Measurements from ENCODE around the gene HS3ST5. TPM values are rescaled to one million over a fixed set of nuclear protein-coding genes. Genes with fewer than 3 reads are reported as not detected.
"Not testable (repeated sequence)": the region's sequence is repeated elsewhere in the genome, so short reads cannot be mapped to it uniquely, and the experiment has no call there.

Gene HS3ST5
- total and polyA plus RNA-seq, 2 donors, result 0.02 to 0.05 TPM

DNA sequence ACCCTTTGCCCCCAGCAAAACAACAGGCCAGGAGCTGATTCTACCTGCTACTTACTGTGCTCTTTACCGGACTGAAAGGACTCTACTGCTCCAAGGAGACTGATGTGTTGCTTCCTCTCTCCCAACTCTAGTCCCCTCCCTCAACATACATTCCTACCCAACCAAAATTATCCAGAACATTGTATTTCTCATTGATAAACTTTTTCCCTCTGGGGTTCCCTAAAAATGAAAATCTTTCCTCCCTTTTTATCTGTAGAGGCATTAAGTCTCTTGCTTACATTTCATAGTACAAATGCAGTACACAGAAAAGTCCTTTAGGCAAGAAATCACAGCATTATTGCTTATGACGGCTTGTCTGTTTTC is 940 bp upstream of the HS3ST5 start:
- Histone ChIP-seq H3K9me3 (ENCODE audit: control insufficient read depth in 2 of 2, insufficient read depth in 1 of 2, low read length in 1 of 2) (no peaks in the 10 kb centered on the region), H3K4me1 (ENCODE audit: control insufficient read depth in 2 of 2, insufficient read depth in 2 of 2, low read length in 2 of 2) (peaks cover 2 to 9% of the 10 kb centered on the region in 2 donors), H3K4me3 (ENCODE audit: low read length in 2 of 2) (no peak overlapping the region), H3K27me3 (ENCODE audit: control insufficient read depth in 2 of 2, insufficient read depth in 1 of 2, low read length in 1 of 2) (peaks cover 26 to 52% of the 10 kb centered on the region in 2 donors), H3K36me3 (ENCODE audit: control insufficient read depth in 2 of 2, insufficient read depth in 2 of 2, low read length in 1 of 2) (no peaks in the 10 kb centered on the region), H3K27ac (ENCODE audit: low read depth in 1 of 2, low read length in 1 of 2) (no peak overlapping the region)
- 29% methylated on average over 2 of the region's 2 CpGs for WGBS
- DNase-seq (ENCODE audit: low read depth in 6 of 9, low spot score in 9 of 9), result no peak

DNA sequence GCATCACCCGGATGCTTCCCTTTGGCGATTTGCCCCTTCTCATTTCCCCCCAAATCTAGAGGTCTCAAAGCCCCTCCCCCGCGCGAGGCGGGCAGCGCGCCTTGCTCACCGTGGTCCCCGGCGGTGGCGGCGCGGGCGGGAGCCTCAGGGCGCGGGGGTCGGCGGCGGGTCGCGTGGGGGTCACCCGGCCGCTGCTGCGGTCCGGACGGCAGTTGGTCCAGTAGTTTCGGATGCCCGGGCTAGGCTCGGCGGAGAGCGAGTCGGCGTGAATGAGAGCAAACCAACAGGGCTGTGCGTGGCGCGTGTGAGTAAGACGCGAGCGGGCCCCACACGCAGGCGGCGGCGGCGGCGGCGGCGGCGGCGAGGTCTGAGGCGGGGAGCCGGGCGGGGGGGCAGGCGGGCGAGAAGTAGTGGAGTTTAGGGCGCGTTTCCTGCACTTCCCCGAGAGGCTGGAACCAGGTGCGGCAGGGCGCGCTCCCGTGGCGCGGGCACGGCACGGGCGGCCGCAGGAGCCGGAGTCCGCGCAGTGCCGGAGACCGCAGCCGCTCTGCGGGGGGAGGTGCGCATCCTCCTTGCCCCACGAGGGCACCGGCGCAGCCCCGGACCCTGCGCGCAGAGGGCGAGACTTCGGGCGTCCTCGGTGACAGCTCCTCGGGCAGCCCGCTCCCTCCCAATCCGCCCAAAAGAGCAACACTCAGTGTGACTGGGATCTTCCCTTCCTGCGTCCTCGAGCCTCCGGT is 567 bp downstream of the HS3ST5 start:
- Histone ChIP-seq H3K9me3 (ENCODE audit: control insufficient read depth in 2 of 2, insufficient read depth in 1 of 2, low read length in 1 of 2) (no peaks in the 10 kb centered on the region), H3K27ac (ENCODE audit: low read depth in 1 of 2, low read length in 1 of 2) (no peak overlapping the region), H3K4me1 (ENCODE audit: control insufficient read depth in 2 of 2, insufficient read depth in 2 of 2, low read length in 2 of 2) (peaks cover 2 to 9% of the 10 kb centered on the region in 2 donors), H3K4me3 (ENCODE audit: low read length in 2 of 2) (peak overlapping the region in 1 of 2 donors; percentile 38), H3K36me3 (ENCODE audit: control insufficient read depth in 2 of 2, insufficient read depth in 2 of 2, low read length in 1 of 2) (no peaks in the 10 kb centered on the region), H3K27me3 (ENCODE audit: control insufficient read depth in 2 of 2, insufficient read depth in 1 of 2, low read length in 1 of 2) (peaks cover 26 to 52% of the 10 kb centered on the region in 2 donors)
- peak in 2 of 9 donors; percentile 11 to 14 for DNase-seq (ENCODE audit: low read depth in 6 of 9, low spot score in 9 of 9)
- under 1% methylated on average over 92 of the region's 92 CpGs for WGBS

- Histone ChIP-seq H3K27ac (ENCODE audit: low read depth in 1 of 2, low read length in 1 of 2) (no peak overlapping the region), H3K36me3 (ENCODE audit: control insufficient read depth in 2 of 2, insufficient read depth in 2 of 2, low read length in 1 of 2) (no peaks in the 10 kb centered on the region), H3K4me3 (ENCODE audit: low read length in 2 of 2) (no peak overlapping the region), H3K9me3 (ENCODE audit: control insufficient read depth in 2 of 2, insufficient read depth in 1 of 2, low read length in 1 of 2) (no peaks in the 10 kb centered on the region), H3K4me1 (ENCODE audit: control insufficient read depth in 2 of 2, insufficient read depth in 2 of 2, low read length in 2 of 2) (peaks cover 2 to 9% of the 10 kb centered on the region in 2 donors), H3K27me3 (ENCODE audit: control insufficient read depth in 2 of 2, insufficient read depth in 1 of 2, low read length in 1 of 2) (peaks cover 23 to 45% of the 10 kb centered on the region in 2 donors)
- WGBS, result 38% methylated on average over 1 of the region's 1 CpG
- no peak for DNase-seq (ENCODE audit: low read depth in 6 of 9, low spot score in 9 of 9)
Observed at GRCh38 chr6:114339706-114340105, 3.1 kb downstream of the HS3ST5 start.

GRCh38 chr6:114334237-114334636 is 8.6 kb downstream of the HS3ST5 start:
- no peak for DNase-seq (ENCODE audit: low read depth in 6 of 9, low spot score in 9 of 9)

DNA sequence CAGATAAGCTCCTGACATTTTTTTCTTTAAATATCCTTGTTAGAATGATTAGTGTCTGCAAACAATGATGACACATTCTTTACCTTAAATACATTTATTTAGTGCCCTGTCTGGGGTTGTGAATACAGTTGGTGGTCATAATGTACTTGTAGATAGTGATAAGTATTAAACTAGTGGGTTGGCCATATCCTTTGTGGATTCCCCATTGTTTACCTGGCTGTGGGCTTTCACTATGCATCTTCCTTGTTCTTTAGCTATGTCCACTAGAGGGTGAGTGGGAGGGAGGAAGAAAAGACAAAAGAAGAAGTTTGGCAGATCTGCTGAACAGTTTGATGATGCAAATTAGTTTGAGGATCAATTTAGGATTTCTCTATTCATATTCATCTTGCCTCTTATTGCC is 15.7 kb downstream of the HS3ST5 start:
- no peak for DNase-seq (ENCODE audit: low read depth in 6 of 9, low spot score in 9 of 9)
- no peaks in the 10 kb centered on the region for H3K36me3 ChIP-seq (ENCODE audit: control insufficient read depth in 2 of 2, insufficient read depth in 2 of 2, low read length in 1 of 2)
- H3K27me3 ChIP-seq (ENCODE audit: control insufficient read depth in 2 of 2, insufficient read depth in 1 of 2, low read length in 1 of 2), result no peaks in the 10 kb centered on the region
- no peaks in the 10 kb centered on the region for H3K9me3 ChIP-seq (ENCODE audit: control insufficient read depth in 2 of 2, insufficient read depth in 1 of 2, low read length in 1 of 2)
- no peak overlapping the region for H3K4me3 ChIP-seq (ENCODE audit: low read length in 2 of 2)
- H3K4me1 ChIP-seq (ENCODE audit: control insufficient read depth in 2 of 2, insufficient read depth in 2 of 2, low read length in 2 of 2), result no peaks in the 10 kb centered on the region
- H3K27ac ChIP-seq (ENCODE audit: low read depth in 1 of 2, low read length in 1 of 2), result no peak overlapping the region

More at GRCh38 chr6:114334237-114334636, 8.6 kb downstream of the HS3ST5 start:
- Histone ChIP-seq H3K4me3 (ENCODE audit: low read length in 2 of 2) (no peak overlapping the region), H3K9me3 (ENCODE audit: control insufficient read depth in 2 of 2, insufficient read depth in 1 of 2, low read length in 1 of 2) (no peaks in the 10 kb centered on the region), H3K27ac (ENCODE audit: low read depth in 1 of 2, low read length in 1 of 2) (no peak overlapping the region), H3K27me3 (ENCODE audit: control insufficient read depth in 2 of 2, insufficient read depth in 1 of 2, low read length in 1 of 2) (no peaks in the 10 kb centered on the region), H3K36me3 (ENCODE audit: control insufficient read depth in 2 of 2, insufficient read depth in 2 of 2, low read length in 1 of 2) (no peaks in the 10 kb centered on the region), H3K4me1 (ENCODE audit: control insufficient read depth in 2 of 2, insufficient read depth in 2 of 2, low read length in 2 of 2) (no peaks in the 10 kb centered on the region)
- 87% methylated on average over 4 of the region's 4 CpGs for WGBS

DNA sequence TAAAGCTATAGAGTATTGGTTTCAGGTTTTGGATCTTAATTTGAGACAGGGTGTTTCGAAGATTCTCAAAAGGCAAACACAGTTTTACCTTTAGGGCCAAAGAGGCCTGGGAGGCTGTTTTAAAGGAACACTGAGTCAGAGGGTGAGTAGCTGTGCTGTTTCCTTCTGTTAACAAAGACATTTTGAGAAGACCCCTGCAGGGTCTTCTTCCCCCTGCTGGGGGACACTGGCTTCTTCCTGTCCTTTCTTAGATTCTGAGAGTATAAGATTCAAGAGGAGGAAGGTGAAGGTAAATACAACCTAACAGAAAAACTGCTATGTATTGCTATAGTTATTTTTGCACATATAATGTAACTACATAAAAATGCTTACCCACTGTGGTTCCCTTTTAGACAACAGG is 19.0 kb downstream of the HS3ST5 start:
- H3K4me3 ChIP-seq (ENCODE audit: low read length in 2 of 2), result no peak overlapping the region
- no peaks in the 10 kb centered on the region for H3K27me3 ChIP-seq (ENCODE audit: control insufficient read depth in 2 of 2, insufficient read depth in 1 of 2, low read length in 1 of 2)
- no peak for DNase-seq (ENCODE audit: low read depth in 6 of 9, low spot score in 9 of 9)
- H3K9me3 ChIP-seq (ENCODE audit: control insufficient read depth in 2 of 2, insufficient read depth in 1 of 2, low read length in 1 of 2), result no peaks in the 10 kb centered on the region
- no peaks in the 10 kb centered on the region for H3K36me3 ChIP-seq (ENCODE audit: control insufficient read depth in 2 of 2, insufficient read depth in 2 of 2, low read length in 1 of 2)
- H3K4me1 ChIP-seq (ENCODE audit: control insufficient read depth in 2 of 2, insufficient read depth in 2 of 2, low read length in 2 of 2), result no peaks in the 10 kb centered on the region
- WGBS, result 90% methylated on average over 1 of the region's 1 CpG
- H3K27ac ChIP-seq (ENCODE audit: low read depth in 1 of 2, low read length in 1 of 2), result no peak overlapping the region

- H3K36me3 ChIP-seq (ENCODE audit: control insufficient read depth in 2 of 2, insufficient read depth in 2 of 2, low read length in 1 of 2), result no peaks in the 10 kb centered on the region
- H3K4me3 ChIP-seq (ENCODE audit: low read length in 2 of 2), result no peak overlapping the region
- H3K27ac ChIP-seq (ENCODE audit: low read depth in 1 of 2, low read length in 1 of 2), result no peak overlapping the region
- no peak for DNase-seq (ENCODE audit: low read depth in 6 of 9, low spot score in 9 of 9)
- 89% methylated on average over 3 of the region's 3 CpGs for WGBS
- H3K27me3 ChIP-seq (ENCODE audit: control insufficient read depth in 2 of 2, insufficient read depth in 1 of 2, low read length in 1 of 2), result no peaks in the 10 kb centered on the region
- H3K4me1 ChIP-seq (ENCODE audit: control insufficient read depth in 2 of 2, insufficient read depth in 2 of 2, low read length in 2 of 2), result no peaks in the 10 kb centered on the region
- no peaks in the 10 kb centered on the region for H3K9me3 ChIP-seq (ENCODE audit: control insufficient read depth in 2 of 2, insufficient read depth in 1 of 2, low read length in 1 of 2)
Observed at GRCh38 chr6:114319749-114320148, 23.1 kb downstream of the HS3ST5 start.

- Histone ChIP-seq H3K4me3 (ENCODE audit: low read length in 2 of 2) (no peak overlapping the region), H3K27ac (ENCODE audit: low read depth in 1 of 2, low read length in 1 of 2) (no peak overlapping the region), H3K36me3 (ENCODE audit: control insufficient read depth in 2 of 2, insufficient read depth in 2 of 2, low read length in 1 of 2) (no peaks in the 10 kb centered on the region), H3K9me3 (ENCODE audit: control insufficient read depth in 2 of 2, insufficient read depth in 1 of 2, low read length in 1 of 2) (no peaks in the 10 kb centered on the region), H3K27me3 (ENCODE audit: control insufficient read depth in 2 of 2, insufficient read depth in 1 of 2, low read length in 1 of 2) (no peaks in the 10 kb centered on the region), H3K4me1 (ENCODE audit: control insufficient read depth in 2 of 2, insufficient read depth in 2 of 2, low read length in 2 of 2) (no peaks in the 10 kb centered on the region)
- no peak for DNase-seq (ENCODE audit: low read depth in 6 of 9, low spot score in 9 of 9)
- WGBS, result 89% methylated on average over 5 of the region's 5 CpGs
Observed at GRCh38 chr6:114315831-114316595, 26.8 kb downstream of the HS3ST5 start.

- H3K27me3 ChIP-seq (ENCODE audit: control insufficient read depth in 2 of 2, insufficient read depth in 1 of 2, low read length in 1 of 2); H3K4me3 ChIP-seq (ENCODE audit: low read length in 2 of 2); H3K27ac ChIP-seq (ENCODE audit: low read depth in 1 of 2, low read length in 1 of 2); H3K4me1 ChIP-seq (ENCODE audit: control insufficient read depth in 2 of 2, insufficient read depth in 2 of 2, low read length in 2 of 2); DNase-seq (ENCODE audit: low read depth in 6 of 9, low spot score in 9 of 9); H3K36me3 ChIP-seq (ENCODE audit: control insufficient read depth in 2 of 2, insufficient read depth in 2 of 2, low read length in 1 of 2); H3K9me3 ChIP-seq (ENCODE audit: control insufficient read depth in 2 of 2, insufficient read depth in 1 of 2, low read length in 1 of 2): not testable (repeated sequence)
- 96% methylated on average over 6 of the region's 6 CpGs for WGBS
Observed at GRCh38 chr6:114313816-114314215, 29.0 kb downstream of the HS3ST5 start.

Measured in thymus (tissue), 11 donors.